Brain microvascular endothelial cell (primary cell): ENCODE measurements around the gene ZNF507.

Source experiments
- DNase-seq: peaks from one replicate; pipeline ENCODE4 v3.0.0-alpha.2; 2020
- H3K27ac ChIP-seq: fragments of 250-450 bp; sonication (Bioruptor Pico); 2 replicates; pipeline ENCODE4 v1.5.1; 2020; ENCODE audit warnings: mild to moderate bottlenecking, moderate library complexity
- H3K27me3 ChIP-seq: fragments of 250-450 bp; sonication (Bioruptor Pico); replicated peaks from 2 replicates; pipeline ENCODE4 v1.5.1; 2020; ENCODE audit warnings: mild to moderate bottlenecking
- H3K36me3 ChIP-seq: fragments of 250-450 bp; sonication (Bioruptor Pico); replicated peaks from 2 replicates; pipeline ENCODE4 v1.5.1; 2020; ENCODE audit warnings: mild to moderate bottlenecking
- H3K4me3 ChIP-seq: 2 replicates; pipeline ENCODE4 v1.5.1; 2011; ENCODE audit warnings: low read depth, mild to moderate bottlenecking, control low read depth, low read length, moderate library complexity
- in situ Hi-C: cut with HindIII; loops from 2 replicates; pipeline ENCODE4 v1.10.0; 2017; ENCODE audit warnings: low sequenced_read_pairs, low pct_ligation_motif_present
- TF ChIP-seq, protein P1 (sequence below): IDR thresholded peaks from 2 replicates; pipeline ENCODE4 v1.5.1; 2011; ENCODE audit warnings: low read depth, mild to moderate bottlenecking, moderate library complexity, low read length, control low read depth, inconsistent platforms; ENCODE audit errors: missing control alignments

The ZNF507 gene

DNA sequence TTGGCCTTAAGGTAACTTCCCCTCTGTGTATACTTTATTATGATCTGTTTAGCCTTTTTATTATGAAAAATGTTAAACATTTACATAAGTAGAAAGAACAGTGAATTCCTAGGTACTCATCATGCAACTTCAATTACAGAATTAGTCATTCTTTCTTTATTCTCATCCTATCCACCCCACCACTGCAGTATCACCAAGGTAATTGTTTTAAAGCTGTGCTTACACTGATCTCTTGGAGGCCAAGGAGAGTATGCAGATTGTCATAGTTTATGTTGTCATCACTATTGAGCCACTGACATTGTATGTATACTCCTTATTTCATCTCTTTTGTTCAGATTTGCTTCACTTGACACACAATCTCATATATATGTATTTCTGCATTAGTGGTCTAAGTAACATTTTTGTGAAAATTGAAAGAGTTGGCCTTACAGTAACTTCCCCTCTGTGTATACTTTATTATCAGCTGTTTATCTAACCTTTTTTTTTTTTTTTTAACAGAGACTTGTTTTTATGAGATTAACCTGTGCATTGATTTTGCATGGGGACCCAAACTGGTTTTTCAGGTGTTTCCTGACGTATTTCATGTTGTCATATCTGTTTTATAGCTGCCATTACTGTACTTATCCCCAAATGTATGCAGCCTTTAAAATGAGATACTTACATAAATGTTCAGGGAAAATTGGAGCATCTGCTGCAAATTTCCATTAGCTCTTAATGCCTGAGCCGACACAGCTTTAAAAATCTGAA lies 4.5 kb downstream of the ZNF507 start:
- Histone ChIP-seq H3K27me3 (no peaks in the 10 kb centered on the region), H3K36me3 (peaks cover 19% of the 10 kb centered on the region), H3K4me3 (no peak overlapping the region), H3K27ac (no peak overlapping the region)
- TF ChIP-seq, protein P1, sequence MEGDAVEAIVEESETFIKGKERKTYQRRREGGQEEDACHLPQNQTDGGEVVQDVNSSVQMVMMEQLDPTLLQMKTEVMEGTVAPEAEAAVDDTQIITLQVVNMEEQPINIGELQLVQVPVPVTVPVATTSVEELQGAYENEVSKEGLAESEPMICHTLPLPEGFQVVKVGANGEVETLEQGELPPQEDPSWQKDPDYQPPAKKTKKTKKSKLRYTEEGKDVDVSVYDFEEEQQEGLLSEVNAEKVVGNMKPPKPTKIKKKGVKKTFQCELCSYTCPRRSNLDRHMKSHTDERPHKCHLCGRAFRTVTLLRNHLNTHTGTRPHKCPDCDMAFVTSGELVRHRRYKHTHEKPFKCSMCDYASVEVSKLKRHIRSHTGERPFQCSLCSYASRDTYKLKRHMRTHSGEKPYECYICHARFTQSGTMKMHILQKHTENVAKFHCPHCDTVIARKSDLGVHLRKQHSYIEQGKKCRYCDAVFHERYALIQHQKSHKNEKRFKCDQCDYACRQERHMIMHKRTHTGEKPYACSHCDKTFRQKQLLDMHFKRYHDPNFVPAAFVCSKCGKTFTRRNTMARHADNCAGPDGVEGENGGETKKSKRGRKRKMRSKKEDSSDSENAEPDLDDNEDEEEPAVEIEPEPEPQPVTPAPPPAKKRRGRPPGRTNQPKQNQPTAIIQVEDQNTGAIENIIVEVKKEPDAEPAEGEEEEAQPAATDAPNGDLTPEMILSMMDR, result no peak
- in situ Hi-C loops, result no loop called here
- no peak for DNase-seq

DNA sequence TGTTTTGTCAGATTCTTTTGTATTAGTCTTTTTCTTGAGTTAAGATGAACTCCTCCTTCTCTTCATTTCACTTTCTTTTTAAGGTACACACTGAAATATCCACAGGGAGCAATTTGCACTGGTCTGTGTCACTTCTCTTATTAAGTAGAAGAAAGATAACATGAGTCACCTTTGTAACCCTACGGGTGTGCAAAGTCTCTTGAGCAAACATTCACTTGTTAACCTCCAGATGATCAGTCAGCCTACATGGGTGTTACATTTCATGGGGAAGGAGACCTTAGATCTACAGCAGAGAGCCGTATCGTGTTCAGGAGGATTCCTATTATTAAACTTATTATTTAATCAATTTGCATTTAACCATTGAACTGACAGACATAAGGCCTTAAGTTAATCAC lies 5.1 kb downstream of the ZNF507 start:
- H3K27ac ChIP-seq, result no peak overlapping the region
- in situ Hi-C loops, result no loop called here
- H3K36me3 ChIP-seq, result peaks cover 24% of the 10 kb centered on the region
- DNase-seq, result no peak
- TF ChIP-seq, protein P1, result no peak
- no peak overlapping the region for H3K4me3 ChIP-seq
- no peaks in the 10 kb centered on the region for H3K27me3 ChIP-seq

DNA sequence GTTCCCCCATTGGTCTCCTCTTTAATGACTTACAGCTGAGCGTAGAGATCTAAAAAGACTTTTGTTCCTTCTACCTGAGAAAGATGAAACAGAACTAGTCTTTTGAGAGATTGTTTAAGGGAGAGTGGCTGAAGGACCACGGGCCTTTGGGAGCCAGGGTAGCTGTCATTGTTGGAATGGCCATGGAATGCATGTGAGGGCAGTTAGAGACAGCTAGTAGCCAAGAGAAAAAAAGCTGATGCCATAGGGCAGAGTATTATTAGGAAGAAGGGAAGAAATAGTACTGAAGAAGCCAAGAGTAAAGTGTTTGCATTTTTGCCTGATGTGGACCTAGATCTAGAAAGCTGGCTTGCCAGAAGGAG lies 5.6 kb downstream of the ZNF507 start:
- H3K36me3 ChIP-seq, result peaks cover 25% of the 10 kb centered on the region
- TF ChIP-seq, protein P1, result no peak
- H3K27me3 ChIP-seq, result no peaks in the 10 kb centered on the region
- H3K4me3 ChIP-seq, result no peak overlapping the region
- no peak for DNase-seq
- peak overlapping the region; percentile 83 for H3K27ac ChIP-seq
- in situ Hi-C loops, result no loop called here

DNA sequence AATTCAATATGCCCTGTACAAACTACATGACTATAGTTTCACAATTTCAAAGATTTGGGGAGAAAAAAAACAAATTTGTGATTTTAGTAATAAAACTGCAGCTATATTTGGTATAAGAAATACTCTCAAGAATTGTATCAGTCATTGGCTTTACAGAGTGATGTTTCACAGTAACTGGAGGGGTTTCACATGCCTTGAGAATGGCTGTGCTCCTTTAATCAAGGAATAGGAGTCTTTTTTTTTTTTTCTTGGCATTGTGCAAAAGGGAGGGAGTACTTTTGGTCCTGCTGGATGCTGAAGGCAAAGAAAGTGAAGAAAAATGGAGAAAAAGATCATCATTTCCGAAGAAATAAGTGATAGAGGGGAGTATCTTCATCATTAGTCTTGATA lies 6.8 kb downstream of the ZNF507 start:
- H3K4me3 ChIP-seq, result no peak overlapping the region
- H3K36me3 ChIP-seq, result peaks cover 34% of the 10 kb centered on the region
- TF ChIP-seq, protein P1, result no peak

DNA sequence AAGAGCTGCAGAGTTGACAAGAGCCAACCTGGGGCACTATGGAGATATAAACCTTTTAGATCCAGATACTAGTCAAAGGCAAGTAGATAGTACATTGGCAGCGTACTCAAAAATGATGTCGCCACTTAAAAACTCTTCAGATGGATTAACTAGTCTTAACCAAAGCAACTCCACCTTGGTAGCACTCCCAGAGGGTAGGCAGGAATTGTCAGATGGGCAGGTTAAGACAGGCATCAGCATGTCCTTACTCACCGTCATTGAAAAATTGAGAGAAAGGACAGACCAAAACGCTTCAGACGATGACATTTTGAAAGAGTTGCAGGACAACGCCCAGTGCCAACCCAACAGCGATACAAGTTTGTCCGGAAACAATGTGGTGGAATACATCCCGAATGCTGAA lies 8.9 kb downstream of the ZNF507 start:
- Histone ChIP-seq H3K36me3 (peaks cover 40% of the 10 kb centered on the region), H3K27me3 (no peaks in the 10 kb centered on the region), H3K27ac (no peak overlapping the region), H3K4me3 (no peak overlapping the region)
- TF ChIP-seq, protein P1, result no peak
- DNase-seq, result no peak
- in situ Hi-C loops, result no loop called here

More for the DNA sequence above, 6.8 kb downstream of the ZNF507 start:
- Histone ChIP-seq H3K27me3 (no peaks in the 10 kb centered on the region), H3K27ac (peak overlapping the region; percentile 83)
- DNase-seq, result peak; percentile 29
- in situ Hi-C loops, result no loop called here

DNA sequence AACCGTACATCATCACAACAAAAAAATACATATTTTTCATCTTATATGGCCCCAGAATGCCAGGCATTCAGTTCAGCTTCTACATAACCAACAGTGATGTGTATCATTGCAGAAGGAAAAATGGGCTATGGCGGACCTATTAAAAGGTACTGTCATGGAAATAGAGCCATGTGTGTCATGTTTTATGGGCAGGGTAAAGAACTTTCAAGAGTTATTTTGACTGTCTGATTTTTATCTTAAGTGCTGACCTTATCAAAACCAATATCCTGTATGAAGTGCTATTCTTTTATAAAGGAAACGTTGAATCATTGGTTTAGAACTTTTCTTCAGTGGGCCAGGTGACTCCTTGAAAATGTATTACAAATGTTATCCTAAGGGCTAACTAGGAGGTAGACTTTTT lies 9.9 kb downstream of the ZNF507 start:
- in situ Hi-C loops, result no loop called here
- no peaks in the 10 kb centered on the region for H3K27me3 ChIP-seq
- peaks cover 42% of the 10 kb centered on the region for H3K36me3 ChIP-seq
- DNase-seq, result no peak
- no peak overlapping the region for H3K27ac ChIP-seq
- TF ChIP-seq, protein P1, result no peak
- H3K4me3 ChIP-seq, result no peak overlapping the region
